ENCODE measurements around the gene EIF4G3. TPM values are rescaled to one million over a fixed set of nuclear protein-coding genes. Genes with fewer than 3 reads are reported as not detected.

Gene EIF4G3
- total RNA-seq, 1 experiment from 2014 or later = 72.0 TPM

DNA sequence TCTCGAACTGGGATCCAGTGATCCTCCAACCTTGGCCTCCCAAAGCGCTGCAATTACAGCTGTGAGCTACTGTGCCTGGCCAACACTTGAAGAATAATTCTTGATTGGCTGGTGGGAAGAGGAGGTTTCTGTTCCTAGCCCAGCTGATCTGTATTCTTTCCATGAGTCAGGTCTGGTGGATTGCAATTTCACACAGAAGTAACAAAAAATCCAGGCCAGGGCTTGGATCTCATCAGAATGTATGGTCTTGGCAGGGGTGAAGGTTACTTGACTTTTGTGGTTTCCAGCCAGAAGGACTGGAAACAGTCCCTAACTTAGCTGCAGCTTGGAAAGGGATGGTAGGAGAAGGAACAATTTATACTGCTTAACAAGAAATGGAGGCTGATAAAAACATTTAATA is 384.5 kb downstream of the EIF4G3 start:
- Histone ChIP-seq H3T11ph (ENCODE audit: low read length) (no peak overlapping the region), H4K20me1 (ENCODE audit: control insufficient read depth, insufficient read depth, insufficient read length) (no peaks in the 10 kb centered on the region), H3K23me2 (ENCODE audit: insufficient read length, low read depth, low read length, poor library complexity, severe bottlenecking) (peaks cover 8% of the 10 kb centered on the region), H4K8ac (replicated peaks; ENCODE audit: insufficient read length, low read depth, low read length) (no peak overlapping the region), H3K4me2 (ENCODE audit: insufficient read depth, insufficient read length, low read length) (no peak overlapping the region), H2AK5ac (ENCODE audit: insufficient read length, low read length) (no peak overlapping the region), H3K27me3 (ENCODE audit: insufficient read depth, low read length) (no peaks in the 10 kb centered on the region), H2AFZ (ENCODE audit: low read length) (no peak overlapping the region), H3K9ac (ENCODE audit: extremely low read depth, insufficient read length, low read length) (no peak overlapping the region), H4K5ac (ENCODE audit: insufficient read length, low read depth, low read length) (no peak overlapping the region), H2BK120ac (ENCODE audit: low read depth, low read length, poor library complexity, severe bottlenecking) (no peak overlapping the region), H3K4ac (ENCODE audit: low read depth, low read length) (no peak overlapping the region), H3K23ac (ENCODE audit: insufficient read length, low read depth, low read length) (no peak overlapping the region), H3K79me2 (ENCODE audit: insufficient read depth, low read length) (no peaks in the 10 kb centered on the region), H2BK12ac (ENCODE audit: insufficient read length, low read depth, low read length) (no peak overlapping the region), H2BK5ac (ENCODE audit: insufficient read length, low read length) (no peak overlapping the region), H3K79me1 (ENCODE audit: insufficient read depth, low read depth, low read length, poor library complexity, severe bottlenecking) (no peaks in the 10 kb centered on the region), H3K4me1 (ENCODE audit: insufficient read depth, low read length) (no peaks in the 10 kb centered on the region), H3K14ac (ENCODE audit: insufficient read depth, low read length) (no peak overlapping the region), H3K9me3 (ENCODE audit: control insufficient read depth, low read depth, low read length) (no peaks in the 10 kb centered on the region), H3K27ac (ENCODE audit: insufficient read length, low read depth, low read length) (no peak overlapping the region), H3K56ac (ENCODE audit: insufficient read length, low read depth, low read length) (no peak overlapping the region), H4K91ac (ENCODE audit: insufficient read length, low read depth, low read length) (no peak overlapping the region), H2BK20ac (ENCODE audit: low read depth, low read length, poor library complexity, severe bottlenecking) (no peak overlapping the region), H3K18ac (ENCODE audit: insufficient read length, low read depth, low read length) (no peak overlapping the region), H2BK15ac (ENCODE audit: low read depth, low read length) (no peak overlapping the region)
- DNase-seq = no peak
- TF ChIP-seq, protein P1, sequence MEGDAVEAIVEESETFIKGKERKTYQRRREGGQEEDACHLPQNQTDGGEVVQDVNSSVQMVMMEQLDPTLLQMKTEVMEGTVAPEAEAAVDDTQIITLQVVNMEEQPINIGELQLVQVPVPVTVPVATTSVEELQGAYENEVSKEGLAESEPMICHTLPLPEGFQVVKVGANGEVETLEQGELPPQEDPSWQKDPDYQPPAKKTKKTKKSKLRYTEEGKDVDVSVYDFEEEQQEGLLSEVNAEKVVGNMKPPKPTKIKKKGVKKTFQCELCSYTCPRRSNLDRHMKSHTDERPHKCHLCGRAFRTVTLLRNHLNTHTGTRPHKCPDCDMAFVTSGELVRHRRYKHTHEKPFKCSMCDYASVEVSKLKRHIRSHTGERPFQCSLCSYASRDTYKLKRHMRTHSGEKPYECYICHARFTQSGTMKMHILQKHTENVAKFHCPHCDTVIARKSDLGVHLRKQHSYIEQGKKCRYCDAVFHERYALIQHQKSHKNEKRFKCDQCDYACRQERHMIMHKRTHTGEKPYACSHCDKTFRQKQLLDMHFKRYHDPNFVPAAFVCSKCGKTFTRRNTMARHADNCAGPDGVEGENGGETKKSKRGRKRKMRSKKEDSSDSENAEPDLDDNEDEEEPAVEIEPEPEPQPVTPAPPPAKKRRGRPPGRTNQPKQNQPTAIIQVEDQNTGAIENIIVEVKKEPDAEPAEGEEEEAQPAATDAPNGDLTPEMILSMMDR (conservative IDR thresholded peaks at IDR 0.05) = no peak
- no CpG with 5 or more reads among the region's 2 CpGs for WGBS (ENCODE audit: extremely low coverage, insufficient read length, low lambda C conversion rate)
- Mint-ChIP-seq H3K36me3 (ENCODE audit: insufficient read depth in 1 of 3, low read depth in 3 of 3) (no peaks in the 10 kb centered on the region), H3K9me3 (no peaks in the 10 kb centered on the region; a peak in 1 of 5 replicates), H3K4me1 (peaks cover 7 to 9% of the 10 kb centered on the region in 2 experiments), H3K27ac (no peak overlapping the region), H3K27me3 (ENCODE audit: low read depth) (peaks cover 2% of the 10 kb centered on the region; the same call in 1 of the 2 replicates), H3K4me3 (no peak overlapping the region)
